Lung (tissue), 12 donors: Measurements from ENCODE around the gene RCL1. TPM values are rescaled to one million over a fixed set of nuclear protein-coding genes. Genes with fewer than 3 reads are reported as not detected.

Source experiments
- ATAC-seq: fragments of 200-7000 bp; cut with Tn5 transposase; one replicate; pipeline ENCODE4 v1.9.1; 2020; ENCODE audit warnings: moderate number of reproducible peaks; ENCODE audit not compliant: insufficient read depth, low FRiP score
- DNase-seq, 3 donors: peaks; one replicate each; pipeline ENCODE4 v3.0.0-alpha.2; 2013 to 2017
- H3K27ac ChIP-seq, 2 donors: one replicate each; pipeline ENCODE4 v1.5.1; 2013; ENCODE audit warnings: mild to moderate bottlenecking in 2 of 2, moderate library complexity in 2 of 2, control low read depth in 1 of 2, inconsistent platforms in 1 of 2, low read depth in 1 of 2, low read length in 1 of 2
- H3K27me3 ChIP-seq, 3 donors: one replicate each; pipeline ENCODE4 v1.5.1; 2013; ENCODE audit warnings: low read length in 2 of 3; ENCODE audit not compliant: control insufficient read depth in 3 of 3, insufficient read depth in 3 of 3
- H3K36me3 ChIP-seq, 4 donors: one replicate each; pipeline ENCODE4 v1.5.1; 2013; ENCODE audit warnings: low read length in 4 of 4, mild to moderate bottlenecking in 1 of 4, moderate library complexity in 1 of 4; ENCODE audit not compliant: control insufficient read depth in 4 of 4, insufficient read depth in 4 of 4
- H3K4me1 ChIP-seq, 5 donors: one replicate each; pipeline ENCODE4 v1.5.1; 2013; ENCODE audit warnings: low read length in 5 of 5, mild to moderate bottlenecking in 2 of 5, moderate library complexity in 1 of 5; ENCODE audit not compliant: control insufficient read depth in 5 of 5, insufficient read depth in 5 of 5
- H3K4me3 ChIP-seq: one replicate; pipeline ENCODE4 v1.5.1; 2013; ENCODE audit warnings: mild to moderate bottlenecking, control low read depth, moderate library complexity
- H3K9ac ChIP-seq, 2 donors: one replicate each; pipeline ENCODE4 v1.5.1; 2013; ENCODE audit warnings: low read length in 2 of 2, control low read depth in 1 of 2; ENCODE audit not compliant: insufficient read depth in 1 of 2
- H3K9me3 ChIP-seq, 4 donors: one replicate each; pipeline ENCODE4 v1.5.1; 2013; ENCODE audit warnings: low read length in 3 of 4, mild to moderate bottlenecking in 1 of 4, moderate library complexity in 1 of 4; ENCODE audit not compliant: control insufficient read depth in 4 of 4, insufficient read depth in 3 of 4
- CTCF ChIP-seq: IDR thresholded peaks from 2 replicates; pipeline ENCODE4 v1.5.1; 2012; ENCODE audit warnings: mild to moderate bottlenecking; ENCODE audit errors: control extremely low read depth, extremely low read depth
- WGBS, 2 donors: extraction: QIAGEN DNeasy Blood & Tissue Kit; methylation state at CpG; one replicate each; pipeline ENCODE4 v1.1.7; 2013; 5-methylcytosine and 5-hydroxymethylcytosine counted together
- polyA plus RNA-seq, 2 donors: library from polyadenylated mRNA; stranded (reverse); fragments of 200-250 nt; gene quantifications; one replicate each; pipeline ENCODE4 v1.2.1, GENCODE V29; 2013
- total RNA-seq, 2 donors: library from RNA; depleted of rRNA in 1 of 2; stranded (reverse); fragments of >200 nt in 1 of 2; gene quantifications; one replicate each; pipeline ENCODE4 v1.2.1, GENCODE V29; 2014 to 2021
- donor health status: control.
- donor health status: control.
- donor health status: Bipolar disorder and iron deficiency.
- donor health status: healthy.
- donor health status: DM: yes; HTN: yes; CAD: no.

RCL1 gene
- total and polyA plus RNA-seq, 4 donors, result 14.8 to 62.2 (median 23.4) TPM

GRCh38 chr9:4879115-4879558, 86.4 kb downstream of the RCL1 start:
- no peak for ATAC-seq
- TF ChIP-seq CTCF, result no peak
- Histone ChIP-seq H3K4me1 (peaks cover 0 to 2% (median 0%) of the 10 kb centered on the region in 5 donors), H3K4me3 (no peak overlapping the region), H3K27ac (no peak overlapping the region), H3K9ac (no peak overlapping the region), H3K27me3 (no peaks in the 10 kb centered on the region), H3K36me3 (peaks cover 0 to 2% (median 0%) of the 10 kb centered on the region in 4 donors), H3K9me3 (no peaks in the 10 kb centered on the region)
- 89 to 93% methylated on average over 3 of the region's 3 CpGs for WGBS, 2 donors
- no peak for DNase-seq

GRCh38 chr9:4883326-4883873, 90.7 kb downstream of the RCL1 start:
- H3K36me3 ChIP-seq, result no peaks in the 10 kb centered on the region
- no peak overlapping the region for H3K27ac ChIP-seq
- H3K9ac ChIP-seq, result no peak overlapping the region
- WGBS, 2 donors, result 95 to 99% methylated on average over 3 of the region's 3 CpGs
- DNase-seq, result no peak
- H3K4me3 ChIP-seq, result no peak overlapping the region
- peaks cover 0 to 11% (median 4%) of the 10 kb centered on the region in 5 donors for H3K4me1 ChIP-seq
- no peak for TF ChIP-seq CTCF
- H3K27me3 ChIP-seq, result no peaks in the 10 kb centered on the region
- no peaks in the 10 kb centered on the region for H3K9me3 ChIP-seq
- ATAC-seq, result no peak

GRCh38 chr9:4886698-4887097, 94.0 kb downstream of the RCL1 start:
- ATAC-seq (no peak), DNase-seq (peak in 2 of 3 donors; percentile 9 to 39)
- Histone ChIP-seq H3K4me1 (peaks cover 0 to 11% (median 4%) of the 10 kb centered on the region in 5 donors), H3K9me3 (no peaks in the 10 kb centered on the region), H3K27me3 (no peaks in the 10 kb centered on the region), H3K9ac (no peak overlapping the region), H3K36me3 (no peaks in the 10 kb centered on the region), H3K4me3 (no peak overlapping the region), H3K27ac (no peak overlapping the region)
- TF ChIP-seq CTCF, result no peak
- 52 to 60% methylated on average over 6 of the region's 6 CpGs for WGBS, 2 donors

GRCh38 chr9:4887556-4887955, 94.8 kb downstream of the RCL1 start:
- Histone ChIP-seq H3K9ac (no peak overlapping the region), H3K9me3 (no peaks in the 10 kb centered on the region), H3K36me3 (no peaks in the 10 kb centered on the region), H3K4me3 (no peak overlapping the region), H3K27me3 (no peaks in the 10 kb centered on the region), H3K4me1 (peaks cover 0 to 11% (median 4%) of the 10 kb centered on the region in 5 donors), H3K27ac (no peak overlapping the region)
- DNase-seq (peak; percentile 66 to 89 (median 77)), ATAC-seq (peak; percentile 41)
- no peak for TF ChIP-seq CTCF
- WGBS, 2 donors, result 47 to 72% methylated on average over 4 of the region's 4 CpGs
